ENCODE measurements around the gene ZNF429.

GRCh38 chr19:21586311-21587116 lies 81.1 kb downstream of the ZNF429 start:
- TF ChIP-seq CTCF (optimal IDR thresholded peaks at IDR 0.05 in 1 of 3, IDR thresholded peaks at IDR 0.05 in 1 of 3, conservative IDR thresholded peaks at IDR 0.05 in 1 of 3; ENCODE audit: extremely low read depth in 1 of 3, insufficient read depth in 2 of 3, low read length in 3 of 3) (no peak), EZH2 (IDR thresholded peaks at IDR 0.05; ENCODE audit: low read length) (no peak)

All from keratinocyte (primary cell).